Measurements from ENCODE around the gene HNF4A. TPM values are rescaled to one million over a fixed set of nuclear protein-coding genes. Genes with fewer than 3 reads are reported as not detected.

HNF4A gene
- total RNA-seq, 3 donors from 2014 or later = 0.11 to 0.27 (median 0.18) TPM

DNA sequence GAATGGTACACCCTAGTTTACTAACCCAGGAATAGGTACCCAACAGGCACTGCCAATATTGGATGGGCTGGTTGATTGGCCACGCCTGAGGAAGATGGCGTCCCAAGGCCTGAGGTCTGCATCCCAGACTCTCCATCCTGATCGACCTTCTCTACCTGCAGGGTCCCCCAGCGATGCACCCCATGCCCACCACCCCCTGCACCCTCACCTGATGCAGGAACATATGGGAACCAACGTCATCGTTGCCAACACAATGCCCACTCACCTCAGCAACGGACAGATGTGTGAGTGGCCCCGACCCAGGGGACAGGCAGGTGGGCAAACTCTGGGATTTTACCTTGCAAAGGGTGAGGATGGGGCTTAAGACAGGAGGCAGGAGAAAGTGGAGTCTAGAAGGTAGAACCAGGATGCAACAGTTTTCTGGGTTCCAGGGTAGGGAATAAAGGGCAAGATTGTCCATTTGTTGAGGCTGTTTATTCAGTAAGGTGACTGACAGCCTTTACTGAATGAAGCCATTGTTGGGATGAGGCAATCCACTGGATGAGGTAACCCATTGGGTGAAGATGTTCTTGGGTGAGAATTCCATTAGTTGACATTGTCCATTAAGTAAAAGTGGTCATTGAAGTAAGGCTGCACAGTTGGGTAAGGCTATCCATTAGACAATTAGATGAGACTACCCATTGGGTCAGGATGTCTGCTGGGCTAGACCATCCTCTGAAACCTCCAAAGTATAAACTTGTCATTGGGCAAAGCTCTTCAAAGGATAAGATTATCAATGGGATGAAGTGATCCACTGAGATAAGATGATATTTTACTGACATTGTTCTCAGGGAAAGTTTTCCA lies 72.9 kb downstream of the HNF4A start:
- H3K4me1 Mint-ChIP-seq (ENCODE audit: low read depth) = no peaks in the 10 kb centered on the region
- no peaks in the 10 kb centered on the region for H3K36me3 Mint-ChIP-seq (ENCODE audit: insufficient read depth)
- no peak for DNase-seq
- peaks cover 26% of the 10 kb centered on the region for H3K27me3 Mint-ChIP-seq (ENCODE audit: low read depth)
- no peaks in the 10 kb centered on the region for H3K9me3 Mint-ChIP-seq
- no peak for ATAC-seq
- H3K4me3 Mint-ChIP-seq = no peak overlapping the region

DNA sequence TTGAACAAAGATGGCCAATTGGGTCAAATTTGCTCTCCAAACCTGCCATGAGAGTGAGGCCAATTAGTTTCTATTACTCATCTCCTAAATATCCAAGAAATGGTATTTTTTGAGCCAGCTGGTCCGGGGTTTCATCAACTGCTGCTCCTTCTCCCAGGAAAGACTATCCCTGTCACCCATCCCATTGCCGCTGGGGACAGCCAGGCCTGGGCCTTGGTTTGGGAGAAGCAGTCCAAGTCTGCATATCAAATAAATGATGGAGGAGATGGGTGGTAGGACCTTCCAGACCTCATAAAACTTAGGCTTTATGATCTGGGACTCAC lies 73.5 kb downstream of the HNF4A start:
- H3K4me1 Mint-ChIP-seq (ENCODE audit: low read depth) = no peaks in the 10 kb centered on the region

DNA sequence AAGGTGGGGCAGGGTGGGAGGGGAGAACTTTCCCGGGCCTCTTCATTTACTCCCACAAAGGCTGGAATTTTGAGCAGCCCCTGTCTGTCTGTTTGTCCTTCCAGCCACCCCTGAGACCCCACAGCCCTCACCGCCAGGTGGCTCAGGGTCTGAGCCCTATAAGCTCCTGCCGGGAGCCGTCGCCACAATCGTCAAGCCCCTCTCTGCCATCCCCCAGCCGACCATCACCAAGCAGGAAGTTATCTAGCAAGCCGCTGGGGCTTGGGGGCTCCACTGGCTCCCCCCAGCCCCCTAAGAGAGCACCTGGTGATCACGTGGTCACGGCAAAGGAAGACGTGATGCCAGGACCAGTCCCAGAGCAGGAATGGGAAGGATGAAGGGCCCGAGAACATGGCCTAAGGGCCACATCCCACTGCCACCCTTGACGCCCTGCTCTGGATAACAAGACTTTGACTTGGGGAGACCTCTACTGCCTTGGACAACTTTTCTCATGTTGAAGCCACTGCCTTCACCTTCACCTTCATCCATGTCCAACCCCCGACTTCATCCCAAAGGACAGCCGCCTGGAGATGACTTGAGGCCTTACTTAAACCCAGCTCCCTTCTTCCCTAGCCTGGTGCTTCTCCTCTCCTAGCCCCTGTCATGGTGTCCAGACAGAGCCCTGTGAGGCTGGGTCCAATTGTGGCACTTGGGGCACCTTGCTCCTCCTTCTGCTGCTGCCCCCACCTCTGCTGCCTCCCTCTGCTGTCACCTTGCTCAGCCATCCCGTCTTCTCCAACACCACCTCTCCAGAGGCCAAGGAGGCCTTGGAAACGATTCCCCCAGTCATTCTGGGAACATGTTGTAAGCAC lies 74.1 kb downstream of the HNF4A start:
- Mint-ChIP-seq H3K4me3 (no peak overlapping the region), H3K27me3 (ENCODE audit: low read depth) (peaks cover 20% of the 10 kb centered on the region), H3K36me3 (ENCODE audit: insufficient read depth) (no peaks in the 10 kb centered on the region), H3K4me1 (ENCODE audit: low read depth) (no peaks in the 10 kb centered on the region), H3K9me3 (no peaks in the 10 kb centered on the region)
- ATAC-seq = no peak
- DNase-seq = no peak

More for the DNA sequence above, 73.5 kb downstream of the HNF4A start:
- Mint-ChIP-seq H3K27me3 (ENCODE audit: low read depth) (peaks cover 21% of the 10 kb centered on the region), H3K36me3 (ENCODE audit: insufficient read depth) (no peaks in the 10 kb centered on the region), H3K9me3 (no peaks in the 10 kb centered on the region), H3K4me3 (no peak overlapping the region)
- ATAC-seq = no peak
- DNase-seq = no peak

DNA sequence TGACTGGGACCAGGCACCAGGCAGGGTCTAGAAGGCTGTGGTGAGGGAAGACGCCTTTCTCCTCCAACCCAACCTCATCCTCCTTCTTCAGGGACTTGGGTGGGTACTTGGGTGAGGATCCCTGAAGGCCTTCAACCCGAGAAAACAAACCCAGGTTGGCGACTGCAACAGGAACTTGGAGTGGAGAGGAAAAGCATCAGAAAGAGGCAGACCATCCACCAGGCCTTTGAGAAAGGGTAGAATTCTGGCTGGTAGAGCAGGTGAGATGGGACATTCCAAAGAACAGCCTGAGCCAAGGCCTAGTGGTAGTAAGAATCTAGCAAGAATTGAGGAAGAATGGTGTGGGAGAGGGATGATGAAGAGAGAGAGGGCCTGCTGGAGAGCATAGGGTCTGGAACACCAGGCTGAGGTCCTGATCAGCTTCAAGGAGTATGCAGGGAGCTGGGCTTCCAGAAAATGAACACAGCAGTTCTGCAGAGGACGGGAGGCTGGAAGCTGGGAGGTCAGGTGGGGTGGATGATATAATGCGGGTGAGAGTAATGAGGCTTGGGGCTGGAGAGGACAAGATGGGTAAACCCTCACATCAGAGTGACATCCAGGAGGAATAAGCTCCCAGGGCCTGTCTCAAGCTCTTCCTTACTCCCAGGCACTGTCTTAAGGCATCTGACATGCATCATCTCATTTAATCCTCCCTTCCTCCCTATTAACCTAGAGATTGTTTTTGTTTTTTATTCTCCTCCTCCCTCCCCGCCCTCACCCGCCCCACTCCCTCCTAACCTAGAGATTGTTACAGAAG lies 75.0 kb downstream of the HNF4A start:
- H3K9me3 Mint-ChIP-seq = no peaks in the 10 kb centered on the region
- H3K4me3 Mint-ChIP-seq = no peak overlapping the region
- no peak for DNase-seq
- ATAC-seq = no peak
- H3K4me1 Mint-ChIP-seq (ENCODE audit: low read depth) = no peaks in the 10 kb centered on the region
- peaks cover 20% of the 10 kb centered on the region for H3K27me3 Mint-ChIP-seq (ENCODE audit: low read depth)
- H3K36me3 Mint-ChIP-seq (ENCODE audit: insufficient read depth) = no peaks in the 10 kb centered on the region

DNA sequence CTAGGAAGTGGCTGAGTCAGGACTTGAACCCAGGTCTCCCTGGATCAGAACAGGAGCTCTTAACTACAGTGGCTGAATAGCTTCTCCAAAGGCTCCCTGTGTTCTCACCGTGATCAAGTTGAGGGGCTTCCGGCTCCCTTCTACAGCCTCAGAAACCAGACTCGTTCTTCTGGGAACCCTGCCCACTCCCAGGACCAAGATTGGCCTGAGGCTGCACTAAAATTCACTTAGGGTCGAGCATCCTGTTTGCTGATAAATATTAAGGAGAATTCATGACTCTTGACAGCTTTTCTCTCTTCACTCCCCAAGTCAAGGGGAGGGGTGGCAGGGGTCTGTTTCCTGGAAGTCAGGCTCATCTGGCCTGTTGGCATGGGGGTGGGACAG lies 75.6 kb downstream of the HNF4A start:
- ATAC-seq (no peak), DNase-seq (no peak)
- no peaks in the 10 kb centered on the region for H3K9me3 Mint-ChIP-seq

DNA sequence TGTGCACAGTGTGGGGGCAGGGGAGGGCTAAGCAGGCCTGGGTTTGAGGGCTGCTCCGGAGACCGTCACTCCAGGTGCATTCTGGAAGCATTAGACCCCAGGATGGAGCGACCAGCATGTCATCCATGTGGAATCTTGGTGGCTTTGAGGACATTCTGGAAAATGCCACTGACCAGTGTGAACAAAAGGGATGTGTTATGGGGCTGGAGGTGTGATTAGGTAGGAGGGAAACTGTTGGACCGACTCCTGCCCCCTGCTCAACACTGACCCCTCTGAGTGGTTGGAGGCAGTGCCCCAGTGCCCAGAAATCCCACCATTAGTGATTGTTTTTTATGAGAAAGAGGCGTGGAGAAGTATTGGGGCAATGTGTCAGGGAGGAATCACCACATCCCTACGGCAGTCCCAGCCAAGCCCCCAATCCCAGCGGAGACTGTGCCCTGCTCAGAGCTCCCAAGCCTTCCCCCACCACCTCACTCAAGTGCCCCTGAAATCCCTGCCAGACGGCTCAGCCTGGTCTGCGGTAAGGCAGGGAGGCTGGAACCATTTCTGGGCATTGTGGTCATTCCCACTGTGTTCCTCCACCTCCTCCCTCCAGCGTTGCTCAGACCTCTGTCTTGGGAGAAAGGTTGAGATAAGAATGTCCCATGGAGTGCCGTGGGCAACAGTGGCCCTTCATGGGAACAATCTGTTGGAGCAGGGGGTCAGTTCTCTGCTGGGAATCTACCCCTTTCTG lies 76.2 kb downstream of the HNF4A start:
- no peaks in the 10 kb centered on the region for H3K36me3 Mint-ChIP-seq (ENCODE audit: insufficient read depth)
- no peak overlapping the region for H3K4me3 Mint-ChIP-seq
- DNase-seq = no peak
- ATAC-seq = no peak
- no peaks in the 10 kb centered on the region for H3K4me1 Mint-ChIP-seq (ENCODE audit: low read depth)
- peaks cover 20% of the 10 kb centered on the region for H3K27me3 Mint-ChIP-seq (ENCODE audit: low read depth)
- no peaks in the 10 kb centered on the region for H3K9me3 Mint-ChIP-seq

More for the DNA sequence above, 75.6 kb downstream of the HNF4A start:
- Mint-ChIP-seq H3K36me3 (ENCODE audit: insufficient read depth) (no peaks in the 10 kb centered on the region), H3K4me1 (ENCODE audit: low read depth) (no peaks in the 10 kb centered on the region), H3K4me3 (no peak overlapping the region), H3K27me3 (ENCODE audit: low read depth) (peaks cover 20% of the 10 kb centered on the region)

DNA sequence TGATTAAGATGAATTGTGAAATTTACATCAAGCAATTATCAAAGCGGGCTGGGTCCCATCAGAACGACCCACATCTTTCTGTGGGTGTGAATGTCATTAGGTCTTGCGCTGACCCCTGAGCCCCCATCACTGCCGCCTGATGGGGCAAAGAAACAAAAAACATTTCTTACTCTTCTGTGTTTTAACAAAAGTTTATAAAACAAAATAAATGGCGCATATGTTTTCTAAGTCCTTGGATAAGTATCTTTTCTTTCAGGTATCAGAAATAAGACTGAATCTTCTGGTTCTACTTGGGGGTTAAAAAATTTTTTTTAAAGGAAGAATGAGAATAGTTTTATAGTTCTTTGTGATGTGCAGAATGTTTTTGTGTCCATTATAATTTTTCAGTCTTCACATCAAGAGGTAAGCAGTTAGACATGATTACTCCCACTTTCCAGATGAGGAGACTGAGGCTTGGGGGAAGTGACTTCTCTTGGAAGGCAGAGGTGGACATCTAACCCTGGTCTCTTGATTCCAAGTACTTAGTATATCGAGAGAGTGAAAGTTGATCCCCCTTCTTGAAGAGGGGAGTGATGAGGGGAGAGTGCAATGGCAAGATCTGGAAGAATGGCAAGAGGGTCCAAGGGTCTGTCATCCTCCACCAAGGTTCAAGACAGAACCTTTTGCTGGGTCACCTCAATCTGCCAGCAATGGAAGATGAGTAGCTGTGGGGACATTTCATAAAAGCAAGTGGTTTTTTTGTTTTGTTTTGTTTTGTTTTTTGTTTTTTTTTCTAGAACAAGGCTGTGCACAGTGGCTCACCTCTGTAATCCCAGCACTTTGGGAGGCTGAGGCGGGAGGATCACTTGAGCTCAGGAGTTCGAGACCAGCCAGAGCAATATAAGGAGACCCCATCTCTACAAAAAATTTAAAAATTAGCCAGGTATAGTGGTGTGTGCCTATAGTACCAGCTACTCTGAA lies 77.4 kb downstream of the HNF4A start:
- DNase-seq (no peak), ATAC-seq (no peak)
- Mint-ChIP-seq H3K27me3 (ENCODE audit: low read depth) (peaks cover 17% of the 10 kb centered on the region), H3K4me1 (ENCODE audit: low read depth) (no peaks in the 10 kb centered on the region), H3K9me3 (no peaks in the 10 kb centered on the region), H3K4me3 (no peak overlapping the region), H3K36me3 (ENCODE audit: insufficient read depth) (no peaks in the 10 kb centered on the region)

DNA sequence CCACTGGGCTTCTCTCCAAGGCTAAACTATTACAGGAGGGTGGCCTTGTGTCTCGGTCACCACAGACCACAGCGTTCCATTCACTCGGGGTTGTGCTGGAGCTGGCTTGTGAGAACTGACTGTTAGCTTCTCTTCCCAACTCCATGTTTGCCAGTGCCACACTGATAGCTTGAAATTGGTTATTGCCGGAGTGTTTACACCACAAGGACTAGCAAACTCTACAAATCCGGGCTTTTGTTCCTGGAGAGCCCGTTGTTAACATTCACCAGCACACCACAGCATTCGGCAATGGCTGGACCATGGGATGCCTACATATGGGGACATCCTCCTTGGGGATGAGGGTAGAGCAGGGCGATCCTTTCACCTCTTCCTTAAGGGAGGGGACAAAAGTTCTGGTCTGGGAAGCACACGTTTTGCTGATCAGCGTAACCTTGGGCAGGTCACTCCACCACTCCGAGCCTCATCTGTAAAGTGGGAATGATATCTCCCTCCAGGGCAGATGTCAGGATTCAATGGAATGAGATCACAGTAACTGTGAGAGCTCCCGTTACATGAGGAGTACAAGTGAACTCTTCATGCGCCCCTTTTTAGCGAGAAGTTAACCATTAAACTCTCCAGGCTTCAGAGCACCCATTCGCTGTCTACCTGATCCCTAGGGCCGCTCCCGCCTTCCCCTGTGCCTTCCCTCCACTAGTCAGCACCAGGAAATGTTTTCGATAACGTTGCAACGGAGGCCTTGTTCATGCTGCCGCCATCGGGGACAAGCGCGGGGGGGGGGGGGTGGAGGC lies 78.4 kb downstream of the HNF4A start:
- Mint-ChIP-seq H3K9me3 (no peaks in the 10 kb centered on the region), H3K36me3 (ENCODE audit: insufficient read depth) (no peaks in the 10 kb centered on the region), H3K4me1 (ENCODE audit: low read depth) (no peaks in the 10 kb centered on the region)

DNA sequence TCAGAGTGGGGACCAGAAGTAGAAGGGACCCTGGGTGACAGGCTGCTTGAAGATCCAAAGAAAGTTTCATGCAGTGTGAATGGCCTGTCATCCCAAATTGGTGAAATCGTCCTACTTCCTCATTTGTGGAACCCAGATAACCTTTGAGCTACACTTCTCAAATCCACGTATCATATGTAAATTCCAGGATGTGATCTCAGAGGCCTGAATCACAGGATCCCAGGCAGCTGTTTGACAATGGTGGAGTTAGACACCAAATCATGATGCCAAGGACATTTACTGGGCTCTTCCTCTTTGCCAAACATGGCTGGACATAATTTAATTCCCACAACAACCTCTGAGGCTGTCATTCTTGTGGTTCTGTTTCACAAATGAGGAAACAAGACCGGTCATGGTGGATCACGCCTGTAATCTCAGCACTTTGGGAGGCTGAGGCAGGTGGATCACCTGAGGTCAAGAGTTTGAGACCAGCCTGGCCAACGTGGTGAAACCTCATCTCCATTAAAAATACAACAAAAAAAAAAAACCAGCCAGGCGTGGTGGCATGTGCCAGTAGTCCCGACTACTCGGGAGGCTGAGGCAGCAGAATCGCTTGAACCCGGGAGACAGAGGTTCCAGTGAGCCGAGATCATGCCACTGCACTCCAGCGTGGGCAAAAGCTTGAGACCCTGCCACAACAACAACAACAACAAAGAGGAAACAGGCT lies 80.3 kb downstream of the HNF4A start:
- no peak for DNase-seq
- peaks cover 14% of the 10 kb centered on the region for H3K27me3 Mint-ChIP-seq (ENCODE audit: low read depth)
- no peaks in the 10 kb centered on the region for H3K9me3 Mint-ChIP-seq
- no peak overlapping the region for H3K4me3 Mint-ChIP-seq
- no peak for ATAC-seq
- H3K36me3 Mint-ChIP-seq (ENCODE audit: insufficient read depth) = no peaks in the 10 kb centered on the region
- H3K4me1 Mint-ChIP-seq (ENCODE audit: low read depth) = no peaks in the 10 kb centered on the region

More for the DNA sequence above, 78.4 kb downstream of the HNF4A start:
- ATAC-seq = no peak
- peaks cover 19% of the 10 kb centered on the region for H3K27me3 Mint-ChIP-seq (ENCODE audit: low read depth)
- H3K4me3 Mint-ChIP-seq = no peak overlapping the region
- no peak for DNase-seq

DNA sequence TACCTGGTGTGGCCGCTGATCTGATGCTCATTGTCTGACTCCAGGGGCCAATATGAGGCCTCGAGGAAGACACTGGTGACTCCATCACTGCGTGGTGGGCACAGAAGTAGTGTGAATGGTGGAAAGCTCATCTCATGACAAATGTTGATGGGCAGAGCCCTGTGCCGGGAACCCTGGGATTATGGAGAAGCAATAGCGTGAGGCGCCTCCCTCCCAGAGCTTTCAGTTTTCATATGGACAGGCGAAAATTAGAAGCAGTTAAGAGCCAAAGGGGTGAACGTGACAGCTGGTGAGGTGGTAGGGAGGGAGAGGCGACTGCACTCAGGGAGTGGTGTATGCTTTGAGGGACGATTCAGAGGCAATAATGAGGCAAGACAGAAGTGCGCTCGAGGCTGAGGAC lies 80.9 kb downstream of the HNF4A start:
- H3K9me3 Mint-ChIP-seq = no peaks in the 10 kb centered on the region
- H3K4me1 Mint-ChIP-seq (ENCODE audit: low read depth) = no peaks in the 10 kb centered on the region

DNA sequence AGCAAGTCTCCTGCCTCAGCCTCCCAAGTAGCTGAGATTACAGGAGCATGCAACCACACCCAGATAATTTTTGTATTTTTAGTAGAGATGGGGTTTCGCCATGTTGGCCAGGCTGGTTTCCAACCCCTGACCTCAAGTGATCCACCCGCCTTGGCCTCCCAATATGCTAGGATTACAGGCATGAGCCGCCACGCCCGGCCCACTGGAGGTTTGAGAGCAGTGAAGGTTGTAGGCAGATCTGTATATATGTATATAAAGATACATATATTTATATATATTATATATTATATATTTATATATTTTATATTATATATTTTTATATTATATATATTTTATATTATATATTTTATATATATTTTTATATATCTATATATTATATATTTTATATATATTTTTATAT lies 82.0 kb downstream of the HNF4A start:
- no peaks in the 10 kb centered on the region for H3K9me3 Mint-ChIP-seq
- H3K36me3 Mint-ChIP-seq (ENCODE audit: insufficient read depth) = no peaks in the 10 kb centered on the region
- H3K27me3 Mint-ChIP-seq (ENCODE audit: low read depth) = peaks cover 11% of the 10 kb centered on the region
- DNase-seq (no peak), ATAC-seq (no peak)
- no peak overlapping the region for H3K4me3 Mint-ChIP-seq
- no peaks in the 10 kb centered on the region for H3K4me1 Mint-ChIP-seq (ENCODE audit: low read depth)

More for the DNA sequence above, 80.9 kb downstream of the HNF4A start:
- no peak overlapping the region for H3K4me3 Mint-ChIP-seq
- ATAC-seq (no peak), DNase-seq (no peak)
- H3K27me3 Mint-ChIP-seq (ENCODE audit: low read depth) = peaks cover 14% of the 10 kb centered on the region
- H3K36me3 Mint-ChIP-seq (ENCODE audit: insufficient read depth) = no peaks in the 10 kb centered on the region

DNA sequence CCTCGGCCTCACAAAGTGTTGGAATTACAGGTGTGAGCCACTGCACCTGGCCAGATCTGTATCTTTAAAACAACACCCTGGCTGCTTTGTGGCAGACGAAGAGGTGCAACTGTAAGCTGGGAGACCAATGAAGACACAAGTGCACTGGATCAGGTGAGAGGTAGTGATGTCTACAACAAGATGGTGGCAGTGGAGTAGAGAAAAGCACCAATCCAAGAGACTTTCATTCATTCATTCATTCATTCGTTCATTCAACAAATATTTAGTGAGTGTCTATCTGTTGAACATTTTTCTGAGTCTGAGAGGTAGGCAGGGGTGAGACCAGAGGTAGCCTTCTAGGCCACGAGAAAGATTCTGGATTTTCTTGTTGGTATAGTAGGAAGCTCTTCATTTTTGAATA lies 83.3 kb downstream of the HNF4A start:
- peaks cover 4% of the 10 kb centered on the region for H3K27me3 Mint-ChIP-seq (ENCODE audit: low read depth)
- H3K9me3 Mint-ChIP-seq = no peaks in the 10 kb centered on the region
- H3K36me3 Mint-ChIP-seq (ENCODE audit: insufficient read depth) = no peaks in the 10 kb centered on the region
- ATAC-seq (no peak), DNase-seq (no peak)
- H3K4me3 Mint-ChIP-seq = no peak overlapping the region
- no peaks in the 10 kb centered on the region for H3K4me1 Mint-ChIP-seq (ENCODE audit: low read depth)
